HG03108 (cell line): ENCODE results near the gene WDR26.
"Not testable (repeated sequence)": the region's sequence is repeated elsewhere in the genome, so short reads cannot be mapped to it uniquely, and the experiment has no call there.

ENCODE experiments used
- ATAC-seq: cut with Tn5 transposase; IDR thresholded peaks from one replicate; pipeline ENCODE4 v1.9.1; 2021; ENCODE audit warnings: moderate library complexity; ENCODE audit not compliant: unreplicated experiment

WDR26 gene

GRCh38 chr1:224353975-224354925 lies 80.3 kb downstream of the WDR26 start:
- no peak for ATAC-seq

- not testable (repeated sequence) for ATAC-seq
These were observed 82.0 kb downstream of the WDR26 start for GRCh38 chr1:224352436-224353085.

- ATAC-seq = not testable (repeated sequence)
These were observed 84.9 kb downstream of the WDR26 start for GRCh38 chr1:224349716-224350115.

GRCh38 chr1:224348137-224348536 lies 86.5 kb downstream of the WDR26 start:
- no peak for ATAC-seq

GRCh38 chr1:224343679-224344078 lies 90.9 kb downstream of the WDR26 start:
- no peak for ATAC-seq

- not testable (repeated sequence) for ATAC-seq
These were observed 93.9 kb downstream of the WDR26 start for GRCh38 chr1:224340453-224341384.

GRCh38 chr1:224339442-224340033 lies 95.1 kb downstream of the WDR26 start:
- no peak for ATAC-seq

- no peak for ATAC-seq
These were observed 96.3 kb downstream of the WDR26 start for GRCh38 chr1:224338150-224338838.
